ENCODE measurements around the gene MRNIP.

MRNIP gene

GRCh38 chr5:179820127-179820482 lies 38.5 kb downstream of the MRNIP start:
- DNase-seq = no peak

- DNase-seq = peak; percentile 44
Observed at GRCh38 chr5:179819296-179820126, 39.1 kb downstream of the MRNIP start.

DNA sequence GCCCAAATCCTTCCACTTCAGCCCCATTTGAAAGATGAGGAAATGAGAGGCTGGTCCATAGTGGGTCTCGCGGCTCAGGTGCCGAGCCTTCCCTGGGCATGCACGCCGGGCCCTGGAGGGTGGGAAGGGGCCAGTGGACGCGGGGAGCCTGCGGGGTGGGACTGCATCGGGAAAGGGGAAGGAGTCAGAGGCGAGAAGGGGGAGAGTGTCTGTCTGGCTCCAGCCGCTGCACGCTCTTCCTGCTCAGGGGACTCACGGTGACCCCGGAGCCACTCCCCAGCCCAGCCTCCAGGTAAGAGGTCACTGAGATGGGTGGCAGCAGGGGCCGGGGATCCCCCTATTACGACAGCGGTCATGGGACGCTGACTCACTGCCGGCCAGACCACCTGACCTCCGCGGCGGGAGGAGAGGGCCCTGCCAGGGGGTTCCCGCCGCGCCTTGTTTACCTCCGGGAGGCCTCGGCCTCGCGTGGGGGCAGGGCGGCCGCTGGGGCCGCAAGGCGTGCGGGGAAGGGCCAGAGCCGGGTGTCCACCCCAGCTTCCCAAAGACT lies 39.8 kb downstream of the MRNIP start:
- DNase-seq = peak; percentile 87

DNA sequence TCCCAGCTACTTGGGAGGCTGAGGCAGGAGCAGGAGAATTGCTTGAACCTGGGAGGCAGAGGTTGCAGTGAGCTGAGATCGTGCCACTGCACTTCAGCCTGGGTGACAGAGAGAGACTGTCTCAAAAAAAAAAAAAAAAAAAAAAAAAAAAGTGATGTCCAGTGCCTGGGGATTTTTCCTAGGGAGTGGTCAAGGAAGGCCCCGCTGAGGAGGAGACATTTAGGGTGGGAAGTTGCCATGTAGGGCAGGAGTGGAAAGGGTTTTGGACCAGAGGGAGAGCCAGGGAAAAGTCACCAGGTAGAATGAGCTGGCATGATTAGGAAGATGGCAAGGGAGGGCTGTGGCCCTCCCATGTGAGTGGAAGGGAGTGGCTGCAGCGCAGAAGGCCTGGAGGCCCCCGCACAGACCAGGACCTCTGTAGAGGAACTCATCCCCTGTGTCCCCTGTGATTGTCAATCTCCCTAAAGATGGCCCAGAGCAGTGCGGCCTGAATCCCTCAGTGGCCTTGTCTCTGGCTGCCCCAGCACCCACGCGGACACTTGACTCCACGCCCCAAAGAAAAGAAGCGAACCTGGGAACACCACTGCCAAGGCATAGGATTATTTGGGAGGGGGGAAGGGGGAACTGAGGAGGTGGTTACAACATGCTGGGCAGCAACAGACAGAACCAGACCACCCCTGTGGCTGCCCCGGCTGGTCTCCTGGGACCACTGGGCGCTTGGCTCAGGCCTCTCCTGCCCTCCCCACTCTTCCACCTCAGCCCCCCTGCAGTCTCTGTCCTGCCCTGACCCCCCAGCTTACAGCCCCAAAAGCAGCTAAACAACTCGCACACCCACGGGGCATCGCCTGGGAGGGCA lies 40.5 kb downstream of the MRNIP start:
- DNase-seq = no peak

DNA sequence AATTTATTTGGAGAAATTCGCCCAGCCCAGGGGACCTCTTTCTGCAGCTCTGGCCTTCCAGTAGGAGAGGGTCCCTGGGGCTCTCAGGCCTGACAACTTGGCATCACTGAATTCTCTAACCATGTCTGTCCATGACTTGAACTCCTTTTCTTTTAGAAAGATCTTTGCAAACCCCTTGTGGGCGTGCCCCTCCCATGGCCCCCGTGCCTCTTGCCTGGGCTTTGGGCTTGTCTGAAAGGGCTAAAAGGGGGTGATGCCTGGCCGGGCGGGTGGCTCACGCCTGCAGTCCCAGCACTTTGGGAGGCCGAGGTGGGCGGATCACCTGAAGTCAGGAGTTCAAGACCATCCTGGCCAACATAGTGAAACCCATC lies 41.2 kb downstream of the MRNIP start:
- DNase-seq = no peak

DNA sequence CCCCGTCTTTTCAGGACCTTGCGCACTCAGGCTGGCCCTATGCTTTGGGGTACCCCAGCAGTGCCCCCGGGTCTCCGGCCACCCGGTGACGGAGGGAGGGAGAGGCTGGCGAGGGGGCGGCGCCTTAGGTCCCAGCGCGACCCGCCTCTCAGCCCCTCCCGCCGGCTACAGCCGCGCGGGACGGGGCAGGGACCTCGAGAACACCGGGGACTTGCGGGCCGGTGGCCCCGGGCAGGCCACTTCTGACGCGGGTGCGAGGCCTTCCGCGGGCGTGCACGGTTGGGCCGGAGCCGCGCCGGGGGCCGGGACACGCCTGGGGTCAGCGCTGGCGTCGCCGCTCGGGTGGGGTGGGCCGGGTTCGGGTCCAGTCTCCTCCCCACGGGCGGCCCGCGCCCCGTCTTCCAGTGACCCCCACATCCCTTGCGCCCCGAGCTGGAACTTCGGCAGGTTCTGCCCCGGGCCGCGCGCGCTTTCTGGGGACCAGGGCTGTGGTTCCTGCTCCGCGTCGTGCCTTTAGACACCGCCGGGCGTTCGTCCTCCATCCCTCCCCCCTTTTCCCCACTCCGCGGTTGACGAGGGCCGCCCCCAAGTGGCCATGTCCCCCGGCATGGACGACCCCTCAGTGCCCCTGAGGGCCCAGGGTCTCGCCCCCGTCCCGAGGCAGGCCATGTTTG lies 41.7 kb downstream of the MRNIP start:
- no peak for DNase-seq

DNA sequence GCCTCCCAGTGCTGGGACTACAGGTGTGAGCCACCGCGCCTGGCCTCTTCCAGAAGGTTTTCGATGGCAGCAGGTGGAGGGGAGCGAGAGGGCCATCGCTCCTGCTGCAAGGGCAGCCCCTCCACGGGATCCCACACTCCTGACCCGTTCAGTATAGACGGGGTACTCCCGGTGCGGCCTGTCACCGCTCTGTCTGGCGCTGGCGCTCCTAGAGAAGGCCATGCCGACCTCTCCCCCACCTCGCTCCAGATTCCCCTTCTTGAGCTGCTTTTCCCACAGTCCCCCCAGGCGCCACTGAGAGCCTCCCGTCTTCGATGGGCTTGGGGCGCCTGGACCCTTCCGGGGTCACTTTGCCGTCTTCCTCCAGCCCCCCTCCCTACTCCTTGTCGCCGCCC lies 42.2 kb downstream of the MRNIP start:
- no peak for DNase-seq

DNA sequence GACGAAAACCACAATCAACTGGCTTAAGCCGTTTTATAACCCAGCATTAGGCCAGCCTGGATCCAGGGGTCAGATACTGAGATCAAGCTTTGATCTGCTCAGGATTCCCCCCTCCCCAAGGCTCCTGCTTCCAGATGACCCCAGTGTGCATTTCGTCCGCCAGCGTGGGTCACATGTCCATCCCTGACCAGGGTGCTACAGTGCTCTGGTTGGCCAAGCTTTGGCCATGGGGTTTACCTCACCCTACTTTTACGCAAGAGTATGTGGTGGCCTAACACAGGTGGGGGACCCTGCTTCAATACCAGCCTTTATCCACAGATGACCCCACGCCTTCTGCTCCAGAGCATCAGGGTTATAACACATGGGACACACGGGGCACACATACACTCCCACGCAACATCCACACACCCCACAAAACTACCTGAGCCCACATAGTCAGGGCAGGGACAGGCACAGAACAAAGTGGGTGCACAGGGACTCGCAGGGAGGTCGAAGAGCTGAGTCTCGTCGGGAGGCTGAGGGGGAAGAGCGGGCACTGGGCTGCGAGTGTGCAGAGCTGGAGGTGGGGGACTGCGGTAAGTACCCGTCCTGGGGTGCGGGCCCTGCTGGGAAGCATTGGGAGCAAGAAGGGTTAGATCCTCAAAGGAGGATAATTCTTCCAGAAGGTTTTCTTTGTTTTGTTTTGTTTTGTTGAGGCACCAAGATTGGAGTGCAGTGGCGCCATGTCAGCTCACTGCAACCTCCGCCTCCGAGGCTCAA lies 42.9 kb downstream of the MRNIP start:
- DNase-seq = no peak

DNA sequence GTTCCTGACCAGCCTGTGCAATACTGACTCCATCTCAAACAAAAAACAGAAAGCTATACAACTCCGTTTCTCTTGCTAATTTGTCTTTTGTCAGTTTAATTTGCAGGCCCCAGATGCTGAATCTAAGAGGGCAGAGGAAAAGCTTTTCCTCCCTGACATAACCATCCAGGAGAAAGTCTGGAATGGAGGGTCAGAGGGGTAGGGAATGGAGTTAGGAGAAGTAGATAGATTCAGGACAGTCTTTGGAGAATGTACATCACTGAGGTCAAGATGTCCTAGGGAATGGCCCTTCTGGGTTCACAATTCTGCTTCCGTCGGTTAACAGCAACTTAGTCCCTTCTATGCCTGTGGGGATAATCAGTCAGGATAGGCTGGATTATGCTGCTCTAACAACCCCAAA lies 44.5 kb downstream of the MRNIP start:
- no peak for DNase-seq

- DNase-seq = no peak
Observed at GRCh38 chr5:179812997-179813607, 45.5 kb downstream of the MRNIP start.

- DNase-seq = no peak
Observed at GRCh38 chr5:179812135-179812825, 46.3 kb downstream of the MRNIP start.

GRCh38 chr5:179806250-179807048 lies 52.2 kb downstream of the MRNIP start, which contains the start of gene MGAT4B:
Gene MGAT4B (minus strand): TSS chr5:179806866. CDS start chr5:179806583, 283 bp downstream.
- DNase-seq = peak; percentile 74

DNA sequence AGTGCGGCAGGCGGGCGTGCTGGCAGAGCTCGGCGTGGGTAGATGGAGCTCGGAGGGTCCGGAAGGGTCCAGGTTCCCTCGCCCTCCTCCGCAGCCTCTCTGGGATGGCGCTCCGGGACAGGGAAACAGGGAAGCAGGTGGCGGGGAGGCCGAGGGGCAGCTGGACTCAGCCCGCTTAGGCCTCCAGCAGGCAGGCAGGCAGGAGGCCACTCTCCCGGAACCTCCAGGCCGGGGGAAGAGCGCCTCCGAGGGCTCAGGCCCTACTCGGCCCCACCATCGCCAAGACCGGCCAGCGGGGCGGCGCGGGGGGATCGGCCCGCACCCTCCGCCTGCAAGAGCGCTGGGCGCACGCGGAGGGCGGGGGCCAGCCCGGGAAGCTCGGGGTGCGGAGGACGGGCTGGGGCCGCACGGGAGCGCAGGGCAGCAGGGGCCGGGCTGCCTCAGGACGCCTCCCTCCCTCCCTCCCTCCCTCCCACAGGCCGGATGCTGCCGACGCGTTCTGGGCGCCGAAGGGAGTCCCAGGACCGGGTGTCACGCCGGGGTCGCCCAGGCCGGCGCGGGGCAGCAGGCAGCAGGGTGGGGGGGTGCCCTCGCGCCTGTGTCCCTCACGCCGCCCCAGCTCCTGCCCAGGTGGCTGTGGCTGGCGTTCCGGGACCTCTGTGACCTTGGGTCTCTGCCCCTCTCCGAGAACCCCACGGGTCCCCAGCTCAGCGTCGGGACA lies 52.9 kb downstream of the MRNIP start:
- peak; percentile 51 for DNase-seq

DNA sequence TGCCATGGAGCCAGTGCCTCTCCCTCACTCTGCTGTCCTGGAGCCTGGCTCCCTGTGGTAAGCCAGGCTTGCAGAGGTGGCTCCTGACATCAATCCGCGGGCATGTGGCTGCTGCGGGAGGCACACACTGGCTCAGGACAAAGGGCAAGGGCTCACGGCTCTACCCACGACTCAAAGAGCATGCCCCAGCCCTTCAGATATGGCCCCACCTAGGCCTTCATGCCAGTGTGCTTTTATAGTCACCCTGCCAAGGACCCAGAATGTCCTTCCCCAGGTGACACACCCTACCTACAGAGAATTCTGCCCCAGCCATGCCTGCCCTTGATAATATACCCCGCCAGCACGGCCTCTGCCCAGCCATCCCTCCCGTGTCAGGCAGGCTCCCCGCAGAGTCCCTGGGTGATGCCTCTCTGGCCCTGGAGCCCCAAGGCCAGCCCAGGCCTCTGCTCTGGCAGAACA lies 53.5 kb downstream of the MRNIP start:
- no peak for DNase-seq

- no peak for DNase-seq
Observed at GRCh38 chr5:179804555-179804947, 54.1 kb downstream of the MRNIP start.

DNA sequence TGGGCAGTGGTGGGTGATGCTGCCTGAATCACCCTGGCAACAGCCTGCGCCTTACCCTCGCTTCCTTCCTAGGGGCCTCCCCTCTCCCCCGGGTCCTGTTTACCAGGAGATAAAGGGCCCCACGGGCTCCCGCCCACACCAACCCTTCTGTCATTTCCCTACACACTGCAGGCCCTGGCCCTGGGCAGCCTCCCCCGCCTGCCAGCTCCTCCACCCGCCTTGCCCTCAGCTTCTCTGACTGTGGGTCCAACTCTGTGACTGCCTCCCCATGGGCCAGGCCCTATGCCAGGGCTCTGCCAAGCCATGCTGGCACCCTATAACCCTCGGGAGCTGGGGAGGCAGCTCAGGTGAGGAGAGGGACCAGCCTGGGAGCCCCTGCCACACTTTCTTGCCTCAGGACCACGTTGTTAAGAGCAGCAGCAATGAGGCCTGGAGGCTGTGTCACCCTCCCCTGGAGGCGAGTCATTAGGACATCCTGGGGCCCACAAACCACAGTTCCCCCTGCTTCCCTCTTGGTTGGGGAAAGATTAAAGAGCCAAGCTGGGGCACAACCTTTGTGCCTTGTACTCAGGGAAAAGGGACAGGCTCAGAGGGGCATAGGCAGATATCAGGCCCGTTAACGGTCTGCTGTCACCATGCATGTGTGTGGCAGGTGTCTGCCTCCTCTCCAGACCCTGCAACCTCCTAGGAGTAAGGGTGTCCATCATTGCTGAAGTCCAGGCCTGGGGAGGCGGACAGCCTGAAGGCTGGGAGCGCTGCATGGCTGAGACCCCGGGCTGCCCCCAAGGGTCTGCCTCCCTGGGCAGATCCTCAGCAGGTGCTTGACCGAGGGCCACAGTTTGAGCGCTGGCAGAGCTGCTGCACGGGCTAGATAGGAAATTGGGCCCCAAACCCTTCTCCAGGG lies 54.7 kb downstream of the MRNIP start:
- peak; percentile 54 for DNase-seq

DNA sequence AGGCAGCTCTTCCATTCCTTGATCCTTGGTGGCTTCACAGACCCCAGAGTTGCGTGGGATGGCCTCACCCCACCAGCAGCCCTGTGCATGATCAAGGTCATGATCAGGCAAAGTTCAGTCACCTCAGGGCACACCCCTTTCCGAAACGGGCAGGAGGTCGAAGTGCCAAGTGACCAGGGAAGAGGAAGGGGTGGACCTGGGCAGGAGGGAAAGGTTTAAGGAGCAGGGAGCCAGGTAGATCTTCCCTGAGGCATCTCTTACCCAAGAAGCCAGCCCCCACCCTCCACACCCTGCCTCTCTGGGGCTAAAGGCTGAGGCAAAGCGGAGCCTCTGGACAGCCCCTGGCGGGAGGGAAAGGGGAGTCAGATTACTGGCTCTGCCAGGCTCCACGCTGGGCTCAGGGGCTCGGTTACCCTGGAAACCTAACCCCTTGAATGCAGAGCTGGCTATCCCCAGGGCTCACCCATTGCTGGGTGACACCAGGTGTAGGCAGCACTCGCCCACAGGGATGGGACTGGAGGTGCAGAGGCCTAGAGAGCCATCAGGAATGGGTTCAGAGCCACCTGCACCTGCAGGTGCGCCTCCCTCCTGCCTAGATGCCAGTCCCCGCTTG lies 55.6 kb downstream of the MRNIP start:
- no peak for DNase-seq
